Adrenal gland (tissue), 19 donors: ENCODE data around the gene OBP2B. TPM values are rescaled to one million over a fixed set of nuclear protein-coding genes. Genes with fewer than 3 reads are reported as not detected.
"Not testable (repeated sequence)": the region's sequence is repeated elsewhere in the genome, so short reads cannot be mapped to it uniquely, and the experiment has no call there.

Source experiments
- DNase-seq, 7 donors: peaks; one replicate each; pipeline ENCODE4 v3.0.0-alpha.2; 2019 to 2020
- H3K27ac ChIP-seq, 5 donors: fragments of 200-600 bp; sonication (generic) in 4 of 5; 1 replicate in 3 of 5; 2 replicates in 2 of 5; pipeline versions ENCODE4 v1.5.1 to v1.8.0; 2016 to 2020; ENCODE audit warnings: mild to moderate bottlenecking in 1 of 5
- H3K27me3 ChIP-seq: fragments of 200-600 bp; 2 replicates; pipeline ENCODE4 v1.8.0; 2021
- H3K36me3 ChIP-seq, 2 donors: fragments of 200-600 bp; replicated peaks in 1 of 2; 1 replicate in 1 of 2; 2 replicates in 1 of 2; pipeline versions ENCODE4 v1.5.1 to v1.8.0; 2018 to 2022
- H3K4me1 ChIP-seq, 2 donors: fragments of 200-600 bp; replicated peaks in 1 of 2; 1 replicate in 1 of 2; 2 replicates in 1 of 2; pipeline versions ENCODE4 v1.5.1 to v1.8.0; 2018 to 2021
- H3K4me3 ChIP-seq, 4 donors: fragments of 200-600 bp; sonication (generic) in 3 of 4; one replicate each; pipeline ENCODE4 v1.5.1; 2016 to 2018
- H3K9me3 ChIP-seq, 3 donors: fragments of 200-600 bp; sonication (generic) in 1 of 3; replicated peaks in 1 of 3; 1 replicate in 2 of 3; 2 replicates in 1 of 3; pipeline versions ENCODE4 v1.5.1 to v1.8.0; 2016 to 2021
- POLR2A ChIP-seq, 2 donors: fragments of 450-650 bp; IDR thresholded peaks; one replicate each; pipeline ENCODE4 v1.6.1; 2017; ENCODE audit warnings: antibody characterized with exemption in 2 of 2, mild to moderate bottlenecking in 2 of 2, moderate library complexity in 1 of 2
- WGBS, 4 donors: extraction: QIAGEN DNeasy Blood & Tissue Kit in 2 of 4; methylation state at CpG; one replicate each; pipeline versions ENCODE4 v1.1.5 to v1.1.7; 2013 to 2017; 5-methylcytosine and 5-hydroxymethylcytosine counted together
- intact Hi-C, 2 donors: fragments of 100-400 bp; cut with DNase I; formaldehyde crosslinking; loops; one replicate each; pipeline versions ENCODE4 v1.14.1 to v1.15.0; 2022 to 2023
- long read RNA-seq, 10 donors: library from polyadenylated mRNA in 3 of 10; unstranded in 2 of 10; stranded (forward) in 1 of 10; transcript quantifications; one replicate each; pipeline ENCODE4 v2.0.0 and lab custom pipeline, GENCODE V29; 2021 to 2026
- polyA plus RNA-seq, 3 donors: library from polyadenylated mRNA; stranded (reverse); fragments of 200-250 nt in 2 of 3; fragments of 350-450 nt in 1 of 3; fragmentation: Illumina TruSeq in 1 of 3; extraction: RNeasy Lipid Tissue Mini Kit (QIAGEN cat#74804) in 1 of 3; gene quantifications; one replicate each; pipeline ENCODE4 v1.2.3, GENCODE V29; 2013 to 2014
- total RNA-seq, 9 donors: library from RNA; depleted of rRNA in 4 of 9; stranded (reverse); fragments of >200 nt in 4 of 9; fragments of 120-200 nt in 1 of 9; fragmentation: NEBNext Ultra II Directional in 1 of 9; extraction: Animal tissue kit (Norgen Biotek cat#: 25700) in 1 of 9; gene quantifications; one replicate each; pipeline versions ENCODE4 v1.1.0 to v1.2.4, GENCODE V29; 2013 to 2023
- TF ChIP-seq, protein P1 (sequence below), 6 experiments: fragments of 450-650 bp in 4 of 6; fragments of 200-600 bp in 2 of 6; sonication (generic) in 1 of 6; IDR thresholded peaks; 1 replicate in 5 of 6; 2 replicates in 1 of 6; pipeline versions ENCODE4 v1.5.1 to v1.8.0; 2016 to 2021; ENCODE audit warnings: antibody characterized with exemption in 6 of 6, mild to moderate bottlenecking in 2 of 6, moderate library complexity in 1 of 6
- donor health status: healthy with polysubstance abuse.
- donor health status: Bipolar disorder and iron deficiency.
- donor health status: DM: yes; HTN: yes; CAD: no.
- donor health status: DM: no; HTN: no; CAD: no.
- donor health status: DM: no; HTN: no; CAD: no.
- donor health status: DM: yes; HTN: yes; CAD: no.

Gene OBP2B, protein sequence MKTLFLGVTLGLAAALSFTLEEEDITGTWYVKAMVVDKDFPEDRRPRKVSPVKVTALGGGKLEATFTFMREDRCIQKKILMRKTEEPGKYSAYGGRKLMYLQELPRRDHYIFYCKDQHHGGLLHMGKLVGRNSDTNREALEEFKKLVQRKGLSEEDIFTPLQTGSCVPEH
- under 1 TPM in 2 of 9 donors, not detected in 7; 0.11 to 0.32 TPM for total RNA-seq
- not detected for polyA plus RNA-seq
- long read RNA-seq, donor 1, result 0 reads
- long read RNA-seq, donor 2, result 0 reads
- long read RNA-seq, donor 3, result 0 reads
- long read RNA-seq, donor 4, result 0 reads
- long read RNA-seq, donor 5, result 0 reads
- long read RNA-seq, donor 6, partial matches to known transcripts, result 0 of 1 reads
- long read RNA-seq, donor 6, other reads (novel, unspliced or antisense), result 0 of 1 reads
- long read RNA-seq, donor 7, result 0 reads
- long read RNA-seq, donor 8, result 0 reads
- long read RNA-seq, donor 9, result 0 reads
- long read RNA-seq, donor 10, result 0 reads

DNA sequence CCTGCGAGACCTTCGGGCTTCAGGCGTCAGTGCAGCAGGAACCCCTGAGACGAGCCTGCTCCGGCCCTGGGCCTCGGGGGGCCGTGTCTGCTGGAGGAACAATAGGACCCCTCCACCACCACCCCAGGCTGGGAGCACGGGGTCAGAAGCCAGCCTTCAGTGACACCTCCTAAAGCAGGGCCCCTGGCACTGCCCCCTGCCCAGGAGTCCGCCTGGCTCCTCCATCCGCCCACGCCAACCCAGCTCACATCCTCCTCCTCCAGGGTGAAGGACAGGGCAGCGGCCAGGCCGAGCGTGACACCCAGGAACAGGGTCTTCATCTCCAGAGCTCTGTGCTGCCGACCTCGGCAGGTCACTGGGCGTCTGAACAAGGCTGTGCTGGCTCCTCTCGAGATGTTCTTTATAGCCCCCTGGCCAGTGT is at the start of gene OBP2B:
TSS of gene OBP2B (minus strand) at position 371 of the 421 bp plus-strand sequence. CDS start at position 320, 51 bp downstream.
- intact Hi-C loops, H3K27me3 ChIP-seq: not testable (repeated sequence)

DNA sequence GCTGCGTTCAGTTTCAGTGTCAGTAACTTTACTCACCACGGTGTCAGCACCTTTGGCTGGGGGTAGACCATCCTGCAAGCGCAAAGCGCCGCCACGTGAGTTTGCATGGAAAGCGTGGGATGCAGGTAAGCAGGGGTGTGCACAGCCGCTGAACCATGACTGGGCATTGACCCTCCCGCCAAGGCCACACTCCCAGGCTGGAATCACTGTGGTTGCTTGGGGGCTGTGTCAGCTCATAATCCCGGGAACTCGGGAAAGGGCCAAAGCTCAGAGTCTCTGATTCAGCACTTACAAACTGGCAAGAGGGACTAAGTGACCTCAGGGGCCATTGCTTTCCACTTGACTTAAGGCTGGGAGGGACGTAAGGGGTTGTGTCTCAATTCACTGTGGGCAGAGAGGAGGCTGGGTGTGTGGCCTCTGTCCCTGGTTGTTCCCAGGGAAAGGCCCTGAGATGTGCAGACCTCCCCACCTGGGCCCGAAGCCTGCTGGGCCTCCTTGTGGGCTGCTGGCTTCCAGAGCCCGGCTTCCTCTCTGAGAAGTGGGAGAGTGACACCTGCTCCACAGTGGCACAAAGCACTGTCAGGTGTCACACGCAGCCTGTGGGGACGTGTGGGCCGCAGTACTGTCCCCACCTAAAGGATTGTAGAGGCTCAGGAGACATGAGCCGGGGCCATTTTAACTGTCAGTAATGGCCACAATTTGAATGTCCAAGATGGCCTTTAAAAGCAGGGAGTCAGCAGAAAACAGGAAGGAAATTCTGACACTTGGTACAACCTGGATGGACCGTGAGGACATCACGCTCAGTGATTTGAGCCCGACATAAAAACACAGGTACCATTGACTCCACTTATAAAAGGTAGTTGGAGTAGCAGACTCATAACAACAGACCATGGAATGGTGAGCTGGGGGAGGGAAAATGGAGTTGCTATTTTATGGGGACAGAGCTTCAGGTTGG is 49.3 kb upstream of the OBP2B start:
- Histone ChIP-seq H3K27me3 (no peaks in the 10 kb centered on the region), H3K36me3 (no peaks in the 10 kb centered on the region), H3K27ac (peak overlapping the region; percentile 57 to 78 (median 63)), H3K4me1 (peaks cover 5 to 16% of the 10 kb centered on the region in 2 donors), H3K9me3 (no peaks in the 10 kb centered on the region), H3K4me3 (no peak overlapping the region)
- intact Hi-C loops, result no loop called here
- WGBS, 4 donors, result 58 to 76% (median 69%) methylated on average over 19 to 21 of the region's 21 CpGs
- DNase-seq, result peak in 6 of 7 donors; percentile 65 to 79 (median 70)
- peak in 1 of 2 donors; percentile 29 for TF ChIP-seq POLR2A (IDR thresholded peaks at IDR 0.05)
- TF ChIP-seq, protein P1, sequence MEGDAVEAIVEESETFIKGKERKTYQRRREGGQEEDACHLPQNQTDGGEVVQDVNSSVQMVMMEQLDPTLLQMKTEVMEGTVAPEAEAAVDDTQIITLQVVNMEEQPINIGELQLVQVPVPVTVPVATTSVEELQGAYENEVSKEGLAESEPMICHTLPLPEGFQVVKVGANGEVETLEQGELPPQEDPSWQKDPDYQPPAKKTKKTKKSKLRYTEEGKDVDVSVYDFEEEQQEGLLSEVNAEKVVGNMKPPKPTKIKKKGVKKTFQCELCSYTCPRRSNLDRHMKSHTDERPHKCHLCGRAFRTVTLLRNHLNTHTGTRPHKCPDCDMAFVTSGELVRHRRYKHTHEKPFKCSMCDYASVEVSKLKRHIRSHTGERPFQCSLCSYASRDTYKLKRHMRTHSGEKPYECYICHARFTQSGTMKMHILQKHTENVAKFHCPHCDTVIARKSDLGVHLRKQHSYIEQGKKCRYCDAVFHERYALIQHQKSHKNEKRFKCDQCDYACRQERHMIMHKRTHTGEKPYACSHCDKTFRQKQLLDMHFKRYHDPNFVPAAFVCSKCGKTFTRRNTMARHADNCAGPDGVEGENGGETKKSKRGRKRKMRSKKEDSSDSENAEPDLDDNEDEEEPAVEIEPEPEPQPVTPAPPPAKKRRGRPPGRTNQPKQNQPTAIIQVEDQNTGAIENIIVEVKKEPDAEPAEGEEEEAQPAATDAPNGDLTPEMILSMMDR (IDR thresholded peaks at IDR 0.05), result no peak

More for the DNA sequence above, at the start of gene OBP2B:
- not testable (repeated sequence) for H3K4me1 ChIP-seq, H3K27ac ChIP-seq, H3K4me3 ChIP-seq, H3K36me3 ChIP-seq, H3K9me3 ChIP-seq
- WGBS, 4 donors, result 75 to 94% (median 90%) methylated on average over 4 to 10 of the region's 18 CpGs; no CpG with 5 or more reads in 1 of the 4 donors
- DNase-seq, result peak in 1 of 7 donors; percentile 6

DNA sequence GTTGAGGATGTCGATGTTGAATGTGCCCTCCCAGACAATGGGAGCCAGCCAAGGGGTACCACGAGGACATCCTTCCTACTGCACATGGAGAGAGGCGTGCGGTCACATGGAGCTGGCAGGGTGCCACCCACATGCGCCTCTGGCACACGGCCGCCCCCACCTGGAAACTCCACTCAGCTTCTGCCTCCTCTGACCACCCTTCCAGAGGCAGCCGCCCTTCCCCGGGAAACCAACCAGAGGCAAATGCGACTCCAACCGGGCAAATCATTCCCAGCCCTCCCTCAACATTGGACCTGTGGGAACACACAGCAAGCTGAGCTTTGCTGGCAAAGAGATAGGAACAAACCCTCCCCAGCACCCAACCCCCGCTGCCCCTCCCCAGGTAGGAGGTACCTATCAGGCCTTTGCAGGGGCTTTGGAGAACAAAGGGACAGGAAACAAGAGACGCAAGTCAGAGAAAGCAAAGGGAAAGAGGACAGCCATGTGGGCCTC is 48.5 kb upstream of the OBP2B start:
- intact Hi-C loops, result no loop called here
- Histone ChIP-seq H3K4me3 (no peak overlapping the region), H3K36me3 (no peaks in the 10 kb centered on the region), H3K27ac (peak overlapping the region in 2 of 5 donors; percentile 75 to 78), H3K27me3 (no peaks in the 10 kb centered on the region), H3K9me3 (no peaks in the 10 kb centered on the region), H3K4me1 (peaks cover 5 to 16% of the 10 kb centered on the region in 2 donors)
- WGBS, 4 donors, result 69 to 83% (median 74%) methylated on average over 12 to 13 of the region's 13 CpGs
- TF ChIP-seq, protein P1 (IDR thresholded peaks at IDR 0.05), result no peak
- TF ChIP-seq POLR2A (IDR thresholded peaks at IDR 0.05), result no peak
- peak in 4 of 7 donors; percentile 34 to 63 (median 58) for DNase-seq

DNA sequence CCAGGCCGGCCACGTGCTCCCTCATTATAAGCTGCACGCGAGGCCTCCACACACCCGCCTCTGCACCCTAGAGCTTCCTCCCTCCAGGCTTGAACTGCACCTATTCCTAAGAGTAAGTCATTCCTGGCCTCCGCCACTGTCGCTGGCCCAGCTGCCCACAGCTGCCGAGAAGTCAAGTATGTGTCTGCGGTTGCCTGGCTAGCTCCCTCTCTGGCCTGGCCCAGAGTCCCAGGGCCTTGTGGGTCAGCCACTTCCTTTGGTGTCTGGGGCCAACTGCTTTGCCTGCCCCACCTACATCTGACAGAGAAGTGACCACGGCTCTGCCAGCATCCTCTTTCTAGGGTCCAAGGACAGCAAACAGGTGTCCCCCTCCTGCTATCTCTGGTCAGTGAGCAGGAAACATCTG is 47.6 kb upstream of the OBP2B start:
- Histone ChIP-seq H3K9me3 (no peaks in the 10 kb centered on the region), H3K36me3 (no peaks in the 10 kb centered on the region), H3K27ac (peak overlapping the region in 1 of 5 donors; percentile 75), H3K4me3 (no peak overlapping the region), H3K4me1 (peaks cover 5 to 16% of the 10 kb centered on the region in 2 donors), H3K27me3 (no peaks in the 10 kb centered on the region)
- no peak for TF ChIP-seq POLR2A (IDR thresholded peaks at IDR 0.05)
- TF ChIP-seq, protein P1 (IDR thresholded peaks at IDR 0.05), result no peak
- intact Hi-C loops, result no loop called here
- WGBS, 4 donors, result 71 to 100% (median 88%) methylated on average over 7 to 10 of the region's 10 CpGs
- DNase-seq, result peak in 1 of 7 donors; percentile 49
